ENCODE results near the gene MAST4.
"Not testable (repeated sequence)": the region's sequence is repeated elsewhere in the genome, so short reads cannot be mapped to it uniquely, and the experiment has no call there.

The MAST4 gene

DNA sequence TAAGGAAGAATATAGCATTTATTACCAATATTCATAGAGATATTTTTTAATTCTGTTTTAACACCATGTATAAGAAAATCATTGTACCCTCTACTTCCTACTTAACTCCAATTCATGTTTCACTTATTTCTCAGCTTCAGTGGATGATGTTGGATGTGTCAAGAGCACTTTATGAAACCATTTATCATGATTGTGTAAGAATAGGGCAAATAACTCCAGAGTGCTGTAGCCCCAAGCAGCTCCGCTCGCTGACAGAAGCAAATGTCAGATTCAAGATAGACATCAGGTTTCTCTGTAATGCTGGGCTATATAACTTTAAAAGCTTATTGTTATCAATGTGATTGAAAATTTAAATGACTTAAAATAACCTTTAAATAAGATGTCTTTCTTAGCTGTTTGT lies 50.4 kb downstream of the MAST4 start:
- no peak for DNase-seq (ENCODE audit: low read depth)

DNA sequence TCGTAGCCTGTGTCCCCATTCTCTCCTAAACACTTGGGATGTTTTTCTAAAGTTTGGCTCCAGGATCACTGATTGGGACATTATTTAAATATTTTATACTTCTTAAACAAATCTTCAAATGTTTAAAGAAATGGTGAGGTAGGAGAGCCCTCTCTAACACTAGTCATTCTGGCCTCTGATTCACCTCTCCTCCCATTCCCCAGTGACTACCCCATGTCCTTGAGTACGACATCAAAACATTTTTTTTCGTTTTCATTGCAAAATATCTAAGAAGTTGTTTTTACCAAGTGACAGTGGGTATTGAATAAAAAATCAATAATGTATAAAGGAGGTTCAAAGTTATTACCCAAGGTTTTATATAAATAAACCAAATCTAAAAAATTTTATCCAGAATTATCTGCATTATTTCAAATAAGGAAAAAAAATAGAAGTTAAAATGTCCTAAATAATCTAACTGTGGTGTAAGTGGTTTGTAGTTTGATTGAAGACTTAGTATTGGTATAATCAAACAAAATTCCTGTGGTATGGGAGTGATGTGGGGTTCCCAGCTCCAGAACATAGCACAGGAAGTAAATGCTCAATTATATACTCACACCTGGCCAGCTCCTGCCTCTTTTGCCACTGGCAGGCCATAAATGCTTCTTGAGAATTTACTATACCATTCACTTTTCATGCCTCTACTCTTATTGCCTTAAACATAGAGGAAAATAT lies 51.1 kb downstream of the MAST4 start:
- no peak for DNase-seq (ENCODE audit: low read depth)

DNA sequence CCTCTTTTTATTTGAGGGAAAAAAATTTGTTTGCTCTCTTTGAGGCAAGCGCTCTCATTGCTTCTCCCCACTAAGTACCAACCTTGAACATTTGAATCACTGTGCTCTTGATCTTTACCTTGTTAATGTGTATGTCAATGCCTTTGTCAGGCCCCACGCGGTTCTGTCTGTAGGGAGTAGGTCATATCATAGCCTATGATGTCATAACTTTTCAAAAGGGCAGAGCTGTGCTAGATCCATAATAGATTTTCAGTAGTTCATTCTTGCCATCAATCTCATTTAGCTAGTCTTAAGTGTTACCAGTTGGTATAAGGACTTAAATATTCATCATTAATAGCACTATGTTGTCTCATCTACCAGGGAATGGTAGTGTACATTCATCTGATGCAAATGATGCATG lies 56.6 kb downstream of the MAST4 start:
- no peak for DNase-seq (ENCODE audit: low read depth)

DNA sequence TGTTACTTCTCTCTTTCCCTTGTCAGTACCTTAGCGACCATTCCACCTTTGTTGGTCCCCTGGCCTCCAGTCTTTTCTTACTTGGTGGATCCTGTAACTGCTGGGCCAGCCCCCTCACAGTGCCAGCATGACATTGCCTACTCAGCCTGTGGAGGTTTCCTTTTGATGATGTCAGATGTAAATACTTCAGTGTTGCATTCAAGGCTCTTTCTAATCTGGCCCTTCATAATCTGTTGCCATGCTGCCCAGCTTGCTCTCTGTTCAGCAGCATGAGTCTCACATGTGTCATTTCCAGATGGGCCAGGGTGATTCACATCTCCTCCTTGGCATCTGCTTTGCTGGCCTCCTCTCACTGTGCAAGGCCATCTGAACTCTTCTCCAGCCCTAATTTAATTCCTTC lies 57.1 kb downstream of the MAST4 start:
- no peak for DNase-seq (ENCODE audit: low read depth)

DNA sequence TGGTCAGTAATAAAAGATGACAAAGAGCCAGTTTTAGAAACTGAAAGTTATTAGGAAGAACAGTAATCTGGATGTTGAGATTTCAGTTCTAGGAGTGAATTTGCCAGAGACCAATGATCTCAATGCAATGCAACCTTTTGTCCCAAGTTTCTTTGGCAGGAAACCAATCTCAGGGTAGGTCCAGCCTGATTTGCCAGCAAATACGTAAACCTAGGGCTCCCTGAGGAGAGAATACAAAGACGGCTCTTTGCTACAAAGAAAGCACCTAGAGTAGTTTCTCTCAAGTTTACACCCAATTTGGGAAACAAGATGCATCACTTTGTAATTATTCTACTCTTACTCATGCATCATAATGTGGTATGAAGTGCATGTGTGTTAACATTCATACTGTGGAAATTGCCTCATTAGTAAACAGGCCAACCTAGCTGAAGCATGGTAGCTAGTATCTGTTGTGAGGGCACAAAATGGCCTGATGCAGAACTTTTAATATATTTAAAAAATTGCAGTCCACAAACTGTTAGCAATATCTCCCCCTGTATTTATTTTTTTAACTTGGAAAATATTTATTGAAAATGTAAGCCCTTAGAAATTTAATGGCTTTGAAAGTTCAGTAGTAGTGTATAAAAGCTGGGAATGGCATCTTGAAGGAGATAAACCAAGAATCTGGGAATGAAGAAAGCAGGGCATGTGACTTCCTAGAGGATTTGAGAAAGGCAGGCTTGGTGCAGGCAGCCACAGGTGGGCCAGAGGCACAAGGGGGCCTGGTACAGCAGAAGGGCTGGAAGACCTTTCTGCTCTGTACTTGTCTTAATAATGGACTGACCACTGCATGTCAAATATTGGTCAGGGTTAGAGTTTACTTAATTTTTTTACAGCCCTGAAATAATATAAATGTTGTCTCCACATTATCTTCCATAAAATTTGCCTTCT lies 59.5 kb downstream of the MAST4 start:
- no peak for DNase-seq (ENCODE audit: low read depth)

DNA sequence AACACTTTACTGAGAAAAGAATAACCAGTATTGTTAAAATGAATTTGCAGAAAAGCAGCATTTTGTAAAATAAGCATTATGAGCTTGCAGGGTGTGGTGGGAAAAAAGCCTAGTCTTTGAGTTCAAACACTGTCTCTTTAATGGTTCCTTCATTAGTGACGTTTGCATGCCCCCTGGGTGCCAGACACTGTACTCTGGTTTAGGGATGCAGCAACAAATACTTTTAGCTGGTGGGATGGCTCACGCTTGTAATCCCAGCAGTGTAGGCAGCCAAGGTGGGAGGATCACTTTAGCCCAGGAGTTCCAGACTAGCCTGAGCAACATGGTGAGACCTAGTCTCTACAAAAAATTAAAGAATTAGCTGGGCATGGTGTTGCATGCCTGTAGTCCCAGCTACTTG lies 62.3 kb downstream of the MAST4 start:
- DNase-seq (ENCODE audit: low read depth) = no peak

DNA sequence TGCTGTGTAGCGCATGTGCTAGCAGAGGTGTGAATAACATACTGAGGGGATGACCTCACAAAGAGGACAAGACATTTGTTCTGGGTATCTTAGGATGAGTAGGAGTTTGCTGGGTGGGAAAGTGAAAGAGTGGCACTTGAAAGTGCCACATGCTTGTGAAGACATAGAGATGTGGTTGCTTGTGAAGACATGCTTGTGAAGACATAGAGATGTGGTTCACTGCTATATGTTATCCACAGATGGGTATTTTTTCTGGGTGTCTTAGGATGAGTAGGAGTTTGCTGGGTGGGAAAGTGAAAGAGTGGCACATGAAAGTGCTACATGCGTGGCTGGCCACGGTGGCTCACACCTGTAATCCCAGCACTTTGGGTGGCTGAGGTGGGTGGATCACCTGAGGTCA lies 63.6 kb downstream of the MAST4 start:
- no peak for DNase-seq (ENCODE audit: low read depth)

DNA sequence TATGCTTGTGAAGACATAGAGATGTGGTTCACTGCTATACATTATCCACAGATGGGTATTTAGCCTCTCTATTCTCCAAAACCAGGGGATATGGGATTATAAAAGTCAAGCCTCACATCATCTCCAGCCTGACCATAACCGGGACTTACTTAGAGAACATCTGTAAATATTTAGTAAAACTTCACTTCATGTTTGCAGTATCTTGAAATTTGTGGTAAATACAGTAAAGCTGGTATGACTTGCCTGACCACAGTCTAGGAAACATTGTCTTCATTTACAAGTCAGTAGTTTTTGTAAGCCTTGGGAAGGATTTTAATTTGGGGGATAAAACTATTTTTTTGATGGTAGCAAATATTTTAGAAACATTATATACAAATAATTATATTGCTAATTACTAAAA lies 64.2 kb downstream of the MAST4 start:
- no peak for DNase-seq (ENCODE audit: low read depth)

DNA sequence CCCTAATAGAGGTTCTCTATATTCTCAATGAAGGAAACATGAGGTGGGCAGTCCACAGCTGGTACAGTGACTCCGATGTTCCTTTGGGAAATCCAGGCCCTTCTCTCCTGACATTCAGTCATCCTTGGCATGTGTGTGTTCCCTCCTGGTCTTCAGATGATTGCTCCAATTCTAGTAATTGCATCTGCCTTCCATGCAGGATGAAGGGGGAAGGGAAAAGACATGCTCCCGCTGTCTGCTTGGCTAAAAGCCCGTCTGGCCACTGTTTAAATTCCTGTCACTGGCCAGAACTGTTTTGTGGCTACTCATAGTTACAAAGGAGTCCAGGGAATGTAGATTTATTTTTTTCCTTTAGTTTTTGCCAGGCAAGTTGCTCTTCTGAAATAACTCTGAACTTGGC lies 65.0 kb downstream of the MAST4 start:
- DNase-seq (ENCODE audit: low read depth) = no peak

DNA sequence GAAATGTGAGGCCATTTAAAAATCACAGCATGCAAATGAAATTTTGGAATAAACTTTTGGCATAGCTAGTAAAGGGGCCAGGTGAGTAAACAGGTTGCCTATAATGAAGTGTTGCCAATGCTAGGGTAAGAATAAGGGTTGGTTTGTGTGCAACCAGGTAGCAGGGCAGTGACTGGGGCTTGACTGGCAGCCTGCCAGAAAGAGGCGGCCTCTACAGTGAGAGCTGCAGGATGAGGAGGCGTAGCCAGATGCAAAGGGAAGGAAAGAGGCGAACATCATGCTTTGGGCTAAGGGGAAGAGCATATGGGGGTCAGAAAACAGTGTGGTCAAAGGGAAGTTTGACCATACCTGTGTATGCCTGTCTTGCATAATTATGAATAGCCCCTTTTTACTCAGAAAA lies 70.6 kb downstream of the MAST4 start:
- DNase-seq (ENCODE audit: low read depth) = no peak

DNA sequence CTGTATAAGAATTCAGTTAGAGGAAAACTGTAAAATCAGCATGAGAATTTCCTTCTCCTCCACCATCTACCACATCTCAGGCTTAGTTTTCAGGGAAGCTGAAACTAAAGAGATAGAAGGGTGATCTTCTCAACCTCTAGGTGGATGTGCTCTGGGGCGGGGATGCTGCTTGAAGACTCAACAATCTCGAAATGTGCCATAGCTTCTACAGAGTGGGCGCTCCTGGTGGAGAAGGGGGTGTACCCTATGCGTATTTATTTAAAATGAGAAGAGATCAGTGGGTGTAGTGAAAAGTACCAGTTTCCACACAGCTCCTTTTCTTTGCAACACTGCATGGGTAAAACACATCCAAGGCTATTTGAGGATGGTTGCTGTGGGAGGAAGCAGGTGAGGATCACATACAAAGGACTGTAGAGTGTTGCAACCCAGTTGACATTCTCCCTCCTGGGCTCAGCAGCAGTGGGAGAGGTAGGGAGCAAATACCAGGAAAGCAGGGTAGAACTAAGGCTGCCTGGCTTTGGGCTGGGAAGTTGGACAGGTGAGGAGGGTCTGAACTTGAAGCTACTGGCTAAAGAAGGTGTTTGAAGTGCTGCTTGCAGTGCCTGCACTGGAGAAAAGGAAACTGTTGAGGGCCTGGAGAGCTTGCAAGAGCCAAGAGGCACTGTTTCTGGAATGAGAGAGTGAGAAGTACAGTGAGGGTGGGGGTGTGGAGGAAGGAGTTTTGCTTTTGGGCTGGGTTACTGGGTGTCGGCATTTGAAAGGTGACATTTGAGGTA lies 73.1 kb downstream of the MAST4 start:
- no peak for DNase-seq (ENCODE audit: low read depth)

DNA sequence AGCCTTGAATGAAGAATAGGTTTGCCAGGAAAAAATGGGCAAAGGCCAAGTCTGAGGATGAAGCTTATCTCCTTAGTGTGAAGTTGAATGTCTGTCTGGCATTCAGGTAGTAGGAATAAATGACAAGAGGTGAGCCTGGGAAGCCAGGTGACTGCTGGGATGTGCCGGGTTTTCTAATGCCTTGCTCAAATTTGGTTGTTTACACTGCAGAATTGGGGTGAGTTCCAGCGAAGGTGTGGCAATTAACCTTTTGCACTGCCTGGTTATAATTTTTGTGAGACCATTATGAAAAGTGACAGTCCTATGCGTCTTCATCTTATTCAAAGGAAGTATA lies 73.6 kb downstream of the MAST4 start:
- no peak for DNase-seq (ENCODE audit: low read depth)

DNA sequence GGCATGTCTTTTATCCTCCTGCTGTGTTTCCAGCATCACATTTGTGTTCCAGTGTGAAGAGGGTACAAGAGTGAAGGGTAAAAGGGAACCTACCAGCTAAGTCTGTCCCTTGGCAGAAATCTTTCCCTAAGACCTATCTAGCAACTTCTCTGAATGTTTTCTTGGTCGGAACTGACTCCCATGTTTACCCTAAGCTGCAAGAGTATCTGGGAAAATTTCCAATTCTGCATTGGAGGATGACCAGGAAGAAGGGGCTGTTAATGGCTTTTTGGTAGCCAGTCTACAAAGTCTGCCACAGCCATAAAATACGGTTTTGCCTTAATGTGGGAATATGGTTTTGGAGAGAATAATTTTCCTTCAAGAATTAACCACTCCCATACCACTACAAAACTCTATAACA lies 75.1 kb downstream of the MAST4 start:
- DNase-seq (ENCODE audit: low read depth) = no peak

DNA sequence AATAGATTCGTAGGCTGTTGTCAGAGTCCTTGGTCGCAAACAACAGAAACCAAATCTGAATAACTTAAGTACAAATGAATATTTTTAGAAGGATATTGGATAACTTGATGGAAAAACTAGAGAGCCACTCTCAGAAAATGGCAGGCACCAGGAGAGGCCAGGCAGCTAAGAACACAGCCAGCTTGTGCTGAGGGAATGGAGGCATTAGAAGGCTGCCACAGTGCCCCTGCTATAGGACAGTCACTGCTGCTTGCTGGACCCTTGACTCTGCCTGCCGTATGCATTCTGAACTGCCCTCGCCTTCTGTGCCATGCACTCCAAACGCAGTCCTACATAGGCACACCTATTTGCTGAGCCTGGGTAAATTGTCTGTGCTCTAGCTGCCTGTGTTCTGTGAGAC lies 78.6 kb downstream of the MAST4 start:
- no peak for DNase-seq (ENCODE audit: low read depth)

DNA sequence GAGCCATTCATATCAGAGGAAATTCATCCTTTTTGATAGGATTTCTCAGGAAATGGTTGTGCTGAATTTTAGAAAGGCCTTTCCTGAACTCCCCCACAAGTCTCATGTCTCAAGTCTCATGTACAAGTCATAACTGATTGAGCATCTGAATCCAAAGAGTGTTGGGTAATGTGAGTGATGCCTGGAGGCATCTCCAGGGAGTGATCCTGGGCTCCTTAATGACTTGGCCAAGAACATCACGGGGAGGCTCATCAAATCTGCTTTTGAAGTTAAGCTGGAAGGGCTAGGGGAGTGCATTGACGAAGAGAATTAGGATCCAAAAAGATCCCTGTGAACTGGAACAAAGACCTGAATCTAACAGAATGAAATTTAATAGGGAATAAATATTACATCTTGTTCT lies 79.2 kb downstream of the MAST4 start:
- DNase-seq (ENCODE audit: low read depth) = no peak

DNA sequence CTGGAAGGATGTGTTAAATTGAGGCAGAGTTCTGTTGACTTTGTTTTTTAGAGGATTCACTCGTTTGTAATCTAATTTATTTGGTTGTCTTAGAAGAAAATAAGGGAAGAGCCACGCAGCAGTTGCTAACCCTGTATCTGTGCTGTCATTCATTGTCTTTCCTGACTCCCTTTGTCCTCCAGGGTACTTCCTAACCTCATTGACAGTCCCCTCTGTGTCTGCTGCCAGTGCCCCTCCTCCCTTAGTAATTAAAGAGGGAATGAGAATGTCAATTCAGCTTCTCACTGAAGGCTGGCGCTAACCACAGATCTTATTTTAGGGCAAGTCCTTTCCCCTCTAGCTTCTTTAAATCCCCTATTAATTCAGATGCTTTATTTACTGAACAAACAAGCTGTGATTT lies 84.0 kb downstream of the MAST4 start:
- no peak for DNase-seq (ENCODE audit: low read depth)

DNA sequence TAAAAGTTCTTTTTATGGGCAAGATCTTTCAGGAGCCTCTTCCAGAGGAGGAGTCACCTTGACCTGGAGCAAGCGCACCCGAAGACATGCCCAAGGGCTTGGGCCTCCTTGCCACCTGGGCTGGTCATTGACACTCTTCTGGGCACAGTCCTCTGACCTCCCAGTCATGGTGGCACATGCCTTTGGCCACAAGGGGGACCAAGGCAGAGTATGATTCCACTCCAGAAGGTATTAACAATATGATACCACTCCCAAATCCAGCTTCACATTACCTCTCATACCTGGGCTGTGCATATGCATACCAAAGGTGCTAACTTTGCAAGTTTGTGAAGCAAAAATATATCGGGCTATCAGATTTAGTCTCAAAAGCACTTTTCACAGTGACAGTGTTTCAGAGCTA lies 84.6 kb downstream of the MAST4 start:
- DNase-seq (ENCODE audit: low read depth) = no peak

DNA sequence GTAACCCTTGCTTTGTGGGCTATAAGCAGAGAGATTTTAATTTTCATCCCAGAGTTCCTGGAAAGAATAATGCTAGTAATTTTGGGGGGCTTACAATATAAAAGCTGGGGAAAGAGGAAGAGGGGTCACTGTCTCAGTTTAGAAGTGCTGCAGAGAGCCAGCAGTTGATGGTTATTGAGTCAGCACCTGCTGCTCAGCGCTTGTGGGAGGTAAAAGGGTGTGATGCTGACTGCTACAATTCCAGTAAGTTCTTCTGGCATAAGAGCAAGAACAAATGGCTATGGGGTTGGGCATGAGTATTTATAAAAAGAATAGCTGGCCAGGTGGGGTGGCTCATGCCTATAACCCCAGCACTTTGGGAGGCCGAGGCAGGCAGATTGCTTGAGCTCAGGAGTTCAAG lies 88.5 kb downstream of the MAST4 start:
- no peak for DNase-seq (ENCODE audit: low read depth)

DNA sequence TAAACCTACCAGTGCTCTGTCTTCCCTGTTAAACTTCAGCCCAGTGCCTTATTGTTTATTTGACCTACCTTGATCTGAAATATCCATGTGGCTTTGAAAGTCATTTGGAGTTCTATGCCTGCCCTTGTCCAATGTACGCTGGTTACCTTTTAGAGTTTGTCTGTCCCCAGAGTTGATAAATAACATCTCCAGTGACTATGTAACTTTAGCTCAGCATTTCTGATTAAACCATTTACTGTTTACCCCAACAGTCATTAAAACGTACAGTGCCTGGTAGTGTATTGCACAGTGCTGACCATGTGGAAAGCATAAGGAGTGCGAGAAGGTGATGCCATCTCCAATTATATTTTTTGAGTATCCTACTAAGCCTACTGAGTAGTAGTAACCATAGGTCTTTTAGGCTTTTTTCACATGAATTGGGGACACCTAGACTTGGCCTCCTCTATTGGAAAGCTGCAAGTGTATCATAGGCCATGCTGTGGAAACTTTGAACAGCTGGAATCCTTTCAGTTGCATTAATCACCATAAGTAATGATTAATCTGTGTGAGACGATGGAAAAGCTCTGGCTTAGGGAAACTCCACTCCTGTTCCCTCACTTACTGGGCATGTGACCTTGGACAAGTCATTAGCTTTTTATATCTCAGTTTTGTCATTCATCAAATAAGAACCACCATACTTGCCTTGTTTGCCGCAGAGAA lies 93.5 kb downstream of the MAST4 start:
- no peak for DNase-seq (ENCODE audit: low read depth)

DNA sequence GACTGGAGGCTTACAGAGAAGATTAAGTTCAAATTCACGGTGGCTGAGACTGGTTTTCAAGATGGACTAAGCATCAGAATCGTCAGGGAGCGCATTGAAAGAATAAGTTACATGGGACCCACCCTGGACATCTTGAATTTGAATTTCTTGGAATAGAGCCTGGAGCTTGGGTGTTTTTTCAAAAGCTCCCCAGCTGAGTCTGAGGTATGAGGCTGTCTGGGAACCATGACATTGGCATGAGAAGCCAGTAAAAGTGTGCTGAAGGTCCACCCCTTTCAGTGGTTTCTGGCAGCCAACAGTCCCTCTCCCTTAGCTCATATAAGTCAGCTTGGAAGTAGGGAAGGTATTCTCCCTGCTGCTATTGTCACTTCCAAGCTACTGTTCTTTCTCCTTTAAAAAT lies 97.8 kb downstream of the MAST4 start:
- DNase-seq (ENCODE audit: low read depth) = no peak

DNA sequence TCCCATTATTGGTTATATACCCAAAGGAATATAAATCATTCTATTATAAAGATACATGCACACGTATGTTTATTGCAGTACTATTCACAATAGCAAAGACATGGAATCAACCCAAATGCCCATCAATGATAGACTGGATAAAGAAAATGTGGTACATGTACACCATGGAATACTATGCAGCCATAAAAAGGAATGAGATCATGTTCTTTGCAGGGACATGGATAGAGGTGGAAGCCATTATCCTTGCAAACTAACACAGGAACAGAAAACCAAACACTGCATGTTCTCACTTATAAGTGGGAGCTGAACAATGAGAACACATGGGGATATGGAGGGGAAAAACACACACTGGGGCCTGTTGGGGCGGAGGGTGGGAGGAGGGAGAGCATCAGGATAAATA lies 99.6 kb downstream of the MAST4 start:
- not testable (repeated sequence) for DNase-seq (ENCODE audit: low read depth)

DNA sequence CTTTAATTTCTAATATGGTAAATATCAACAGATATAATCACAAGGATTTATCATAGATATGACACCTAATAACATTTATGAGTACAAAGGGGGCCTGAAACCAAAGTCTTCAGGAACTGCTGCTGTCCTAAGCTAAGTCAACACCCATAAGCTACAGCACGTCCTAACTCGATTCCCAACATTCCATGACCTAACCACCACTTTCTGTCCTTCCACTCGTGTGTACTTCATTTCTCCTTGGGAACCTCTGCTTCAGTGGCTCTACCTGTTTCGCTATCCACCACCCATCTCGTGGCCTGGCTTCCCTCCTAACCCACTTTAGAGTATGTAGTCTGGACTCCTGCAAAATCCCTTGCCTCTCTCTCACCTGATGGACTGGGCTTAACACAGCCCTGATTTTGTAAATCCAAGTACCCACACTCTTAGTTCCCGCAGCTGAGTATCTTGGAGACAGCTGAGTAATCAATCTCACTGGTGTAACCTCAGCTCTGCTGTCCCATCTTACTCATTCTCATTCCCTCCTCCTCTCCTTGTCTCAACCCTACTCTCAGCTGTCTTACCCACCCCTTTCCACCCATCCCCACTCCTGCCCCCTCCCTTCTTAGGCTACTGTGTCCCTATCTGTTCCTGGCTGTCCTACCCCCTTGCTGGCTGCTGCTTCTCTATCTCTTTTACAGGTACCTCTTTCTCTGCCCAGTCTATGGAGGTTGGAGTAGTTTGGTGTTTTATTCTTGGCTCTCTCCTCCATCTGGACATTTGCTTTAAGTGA lies 101.8 kb downstream of the MAST4 start:
- DNase-seq (ENCODE audit: low read depth) = no peak
